ENCODE data around the gene MYO9B.

MYO9B gene

GRCh38 chr19:17060802-17061201 lies 14.8 kb upstream of the MYO9B start:
- no peak for DNase-seq (ENCODE audit: low spot score)

GRCh38 chr19:17061205-17061604 lies 14.4 kb upstream of the MYO9B start:
- no peak for DNase-seq (ENCODE audit: low spot score)

- no peak for DNase-seq (ENCODE audit: low spot score)
Measured at GRCh38 chr19:17061691-17062090, 13.9 kb upstream of the MYO9B start.

- DNase-seq (ENCODE audit: low spot score): no peak
Measured at GRCh38 chr19:17063428-17063827, 12.1 kb upstream of the MYO9B start.

GRCh38 chr19:17069193-17069592 lies 6.4 kb upstream of the MYO9B start:
- DNase-seq (ENCODE audit: low spot score): no peak

- no peak for DNase-seq (ENCODE audit: low spot score)
Measured at GRCh38 chr19:17070421-17070820, 5.2 kb upstream of the MYO9B start.

GRCh38 chr19:17070912-17071311 lies 4.7 kb upstream of the MYO9B start:
- no peak for DNase-seq (ENCODE audit: low spot score)

GRCh38 chr19:17073869-17074633 lies 1.5 kb upstream of the MYO9B start:
- no peak for DNase-seq (ENCODE audit: low spot score)

- DNase-seq (ENCODE audit: low spot score): no peak
Measured at GRCh38 chr19:17074634-17075034, 943 bp upstream of the MYO9B start.

- DNase-seq (ENCODE audit: low spot score): peak; percentile 67
Measured at GRCh38 chr19:17075864-17076542, 426 bp downstream of the MYO9B start.

- DNase-seq (ENCODE audit: low spot score): peak; percentile 47
Measured at GRCh38 chr19:17076543-17076991, 990 bp downstream of the MYO9B start.

- no peak for DNase-seq (ENCODE audit: low spot score)
Measured at GRCh38 chr19:17077447-17078028, 2.0 kb downstream of the MYO9B start.

- DNase-seq (ENCODE audit: low spot score): no peak
Measured at GRCh38 chr19:17078036-17078919, 2.7 kb downstream of the MYO9B start.

- no peak for DNase-seq (ENCODE audit: low spot score)
Measured at GRCh38 chr19:17078920-17079709, 3.5 kb downstream of the MYO9B start.

- DNase-seq (ENCODE audit: low spot score): no peak
Measured at GRCh38 chr19:17079710-17080439, 4.3 kb downstream of the MYO9B start.

GRCh38 chr19:17080440-17080801 lies 4.8 kb downstream of the MYO9B start:
- no peak for DNase-seq (ENCODE audit: low spot score)

GRCh38 chr19:17081672-17082630 lies 6.4 kb downstream of the MYO9B start:
- DNase-seq (ENCODE audit: low spot score): no peak

GRCh38 chr19:17086120-17086519 lies 10.5 kb downstream of the MYO9B start:
- no peak for DNase-seq (ENCODE audit: low spot score)

- no peak for DNase-seq (ENCODE audit: low spot score)
Measured at GRCh38 chr19:17086834-17087233, 11.3 kb downstream of the MYO9B start.

GRCh38 chr19:17088552-17088951 lies 13.0 kb downstream of the MYO9B start:
- DNase-seq (ENCODE audit: low spot score): no peak
